PC-9 (cell line): ENCODE measurements around the gene EPN1.
"Not testable (repeated sequence)": the region's sequence is repeated elsewhere in the genome, so short reads cannot be mapped to it uniquely, and the experiment has no call there.

ENCODE experiments used
- CTCF ChIP-seq: fragments of 200-600 bp; sonication (generic); conservative IDR thresholded peaks from 2 replicates; pipeline ENCODE4 v1.6.1; 2017; ENCODE audit warnings: mixed run types, antibody characterized with exemption, mild to moderate bottlenecking, moderate library complexity
- EZH2 ChIP-seq: fragments of 200-600 bp; sonication (generic); IDR thresholded peaks from 2 replicates; pipeline ENCODE4 v1.8.0; 2017; ENCODE audit warnings: antibody characterized with exemption, low read depth

GRCh38 chr19:55756808-55757207 is 81.8 kb downstream of the EPN1 start:
- not testable (repeated sequence) for TF ChIP-seq CTCF, EZH2
